Measurements from ENCODE around the gene SLC52A1.

GRCh38 chr17:4999430-5000093 lies 35.7 kb downstream of the SLC52A1 start:
- TF ChIP-seq CTCF (IDR thresholded peaks at IDR 0.05) (no peak), HOXA7 (CRISPR knock-in tag; IDR thresholded peaks at IDR 0.05) (no peak), REST (IDR thresholded peaks at IDR 0.05) (no peak), HDAC2 (IDR thresholded peaks at IDR 0.05) (no peak), TP53 (CRISPR knock-in tag; IDR thresholded peaks at IDR 0.05) (no peak)
